Measurements from ENCODE around the gene LRRC74B.

GRCh38 chr22:21076912-21077625 lies 31.3 kb downstream of the LRRC74B start:
- TF ChIP-seq EP300 (IDR thresholded peaks at IDR 0.05) (no peak), POLR2A (IDR thresholded peaks at IDR 0.05; ENCODE audit: low read depth) (no peak), CTCF (IDR thresholded peaks at IDR 0.05) (no peak), POLR2AphosphoS5 (IDR thresholded peaks at IDR 0.05) (no peak)
